K562 (cell line): ENCODE data around the gene CNGA3. TPM values are rescaled to one million over a fixed set of nuclear protein-coding genes. Genes with fewer than 3 reads are reported as not detected.

ENCODE experiments used
- ATAC-seq: fragments of 200-7000 bp; cut with Tn5 transposase; 3 replicates; pipeline ENCODE4 v1.9.1; 2020; ENCODE audit warnings: moderate library complexity
- BruUV-seq: library from RNA; stranded (reverse); fragments of 400-500 nt; replicated peaks from 2 replicates; lab custom pipeline; 2021; lab: Mats Ljungman, UMichigan
- CTCF ChIA-PET: fragments of 300-600 bp; formaldehyde crosslinking; extraction: SDS; loops from one replicate; lab custom pipeline; 2021; ENCODE audit warnings: low intra/inter-chr PET ratio; lab: Yijun Ruan, JAX
- POLR2A ChIA-PET: fragments of 300-600, 350-650 bp; sonication (Branson Sonifier 250); formaldehyde crosslinking; extraction: SDS; loops from one replicate; lab custom pipeline; 2021; ENCODE audit warnings: antibody characterized with exemption, inconsistent platforms; lab: Yijun Ruan, JAX
- DNase-seq, 4 experiments: peaks; one replicate each; pipeline versions ENCODE4 v3.0.0 to v3.0.0-alpha.2; 2011 to 2018; ENCODE audit warnings: low spot score in 3 of 4, mixed read lengths in 3 of 4; ENCODE audit errors: extremely low read depth in 1 of 4
- FAIRE-seq: peaks from 2 replicates; lab custom pipeline; 2011; peaks lifted over from hg19 to GRCh38; lab: Jason Lieb, UNC
- H2AFZ ChIP-seq: 2 replicates; pipeline ENCODE4 v1.6.0; 2011; ENCODE audit warnings: low read depth, low read length, control low read depth, inconsistent platforms
- H3K27ac ChIP-seq: fragments of 200-600 bp; 3 replicates; pipeline ENCODE4 v1.8.0; 2011; ENCODE audit warnings: low read depth, mild to moderate bottlenecking, control low read depth, inconsistent platforms, low read length, moderate library complexity, mixed read lengths; ENCODE audit errors: extremely low read depth
- H3K27me3 ChIP-seq, 2 experiments: fragments of 300-600 bp in 1 of 2; 2 replicates in 1 of 2; 3 replicates in 1 of 2; pipeline versions ENCODE4 v1.6.0 to v1.8.0; 2011; ENCODE audit warnings: inconsistent platforms in 2 of 2, low read length in 2 of 2, mild to moderate bottlenecking in 1 of 2, mixed read lengths in 1 of 2, moderate library complexity in 1 of 2; ENCODE audit not compliant: control insufficient read depth in 2 of 2, insufficient read depth in 2 of 2
- H3K36me3 ChIP-seq: fragments of 300-600 bp; 3 replicates; pipeline ENCODE4 v1.8.0; 2011; ENCODE audit warnings: mild to moderate bottlenecking, low read length, inconsistent platforms; ENCODE audit not compliant: control insufficient read depth, insufficient read depth
- H3K4me1 ChIP-seq, 2 experiments: fragments of 200-600 bp in 1 of 2; replicated peaks in 1 of 2; 2 replicates in 1 of 2; 3 replicates in 1 of 2; pipeline versions ENCODE4 v1.5.1 to v1.8.0; 2011; ENCODE audit warnings: inconsistent platforms in 2 of 2, low read length in 2 of 2, mild to moderate bottlenecking in 1 of 2, mixed read lengths in 1 of 2, moderate library complexity in 1 of 2; ENCODE audit not compliant: control insufficient read depth in 2 of 2, insufficient read depth in 2 of 2
- H3K4me2 ChIP-seq: 2 replicates; pipeline ENCODE4 v1.6.1; 2011; ENCODE audit warnings: low read length, control low read depth, inconsistent platforms, mixed read lengths; ENCODE audit not compliant: insufficient read depth
- H3K4me3 ChIP-seq: fragments of 200-600 bp; sonication (generic), shearing (Covaris generic); 2 replicates; pipeline ENCODE4 v1.5.1; 2016; ENCODE audit warnings: control low read depth, inconsistent platforms
- H3K79me2 ChIP-seq: fragments of 200-600 bp; 3 replicates; pipeline ENCODE4 v1.8.0; 2011; ENCODE audit warnings: low read length, inconsistent platforms; ENCODE audit not compliant: control insufficient read depth, insufficient read depth
- H3K9ac ChIP-seq, 2 experiments: 2 replicates each; pipeline versions ENCODE4 v1.6.0 to v1.6.1; 2011; ENCODE audit warnings: low read depth in 2 of 2, low read length in 2 of 2, control low read depth in 1 of 2, inconsistent platforms in 1 of 2, mild to moderate bottlenecking in 1 of 2, mixed read lengths in 1 of 2; ENCODE audit not compliant: insufficient read depth in 1 of 2
- H3K9me1 ChIP-seq: one replicate; pipeline ENCODE4 v1.6.0; 2011; ENCODE audit warnings: inconsistent platforms, mild to moderate bottlenecking, low read length, moderate library complexity; ENCODE audit not compliant: control insufficient read depth, insufficient read depth
- H3K9me3 ChIP-seq: replicated peaks from 2 replicates; pipeline ENCODE4 v1.5.1; 2011; ENCODE audit warnings: low read depth, low read length, inconsistent platforms; ENCODE audit not compliant: control insufficient read depth, insufficient read depth
- H4K20me1 ChIP-seq: replicated peaks from 2 replicates; pipeline ENCODE4 v1.6.1; 2011; ENCODE audit warnings: low read length, inconsistent platforms, mixed read lengths; ENCODE audit not compliant: control insufficient read depth, insufficient read depth
- ASH1L ChIP-seq: fragments of 450-650 bp; IDR thresholded peaks from 2 replicates; pipeline ENCODE4 v1.6.1; 2018; ENCODE audit warnings: borderline replicate concordance, mild to moderate bottlenecking, low read depth; ENCODE audit not compliant: partially characterized antibody
- BMI1 ChIP-seq: fragments of 150-350 bp; IDR thresholded peaks from 2 replicates; pipeline ENCODE4 v1.6.1; 2014; ENCODE audit warnings: low read length
- CREM ChIP-seq: IDR thresholded peaks from 2 replicates; pipeline ENCODE4 v1.6.1; 2014; ENCODE audit warnings: antibody characterized with exemption, low read depth
- KLF16 ChIP-seq: IDR thresholded peaks from 2 replicates; pipeline ENCODE4 v1.6.1; 2016; ENCODE audit warnings: antibody characterized with exemption
- MAZ ChIP-seq, 2 experiments: fragments of 450-650 bp in 1 of 2; sonication (generic) in 1 of 2; formaldehyde crosslinking; IDR thresholded peaks in 1 of 2; conservative IDR thresholded peaks in 1 of 2; 2 replicates each; pipeline versions ENCODE4 v1.4.0 to v1.5.0; 2020; ENCODE audit warnings: mild to moderate bottlenecking in 1 of 2, missing genetic modification reagents in 1 of 2
- NONO ChIP-seq, 2 experiments: fragments of 200-400 bp in 1 of 2; fragments of 450-650 bp in 1 of 2; formaldehyde crosslinking in 1 of 2; IDR thresholded peaks; 2 replicates each; pipeline ENCODE4 v1.6.1; 2017; ENCODE audit warnings: low read depth in 2 of 2, mild to moderate bottlenecking in 2 of 2, moderate library complexity in 2 of 2, low read length in 1 of 2
- ZNF232 ChIP-seq: sonication (generic); formaldehyde crosslinking; IDR thresholded peaks from 2 replicates; pipeline ENCODE4 v1.8.0; 2022; ENCODE audit warnings: mild to moderate bottlenecking, missing genetic modification reagents
- WGBS: fragments of 100-300 bp; shearing (Covaris generic); methylation state at CpG from one replicate; pipeline ENCODE4 v1.1.6; 2016; ENCODE audit warnings: low coverage, mixed read lengths; ENCODE audit not compliant: insufficient coverage; ENCODE audit errors: missing lambda C conversion rate; 5-methylcytosine and 5-hydroxymethylcytosine counted together
- in situ Hi-C: fragments of 300-500 bp; cut with MboI; formaldehyde crosslinking; loops from 4 replicates; pipeline ENCODE4 v1.15.0; 2018; ENCODE audit warnings: inconsistent platforms, mixed read lengths
- intact Hi-C: fragments of 100-400 bp; cut with micrococcal nuclease; formaldehyde crosslinking; loops from 2 replicates; pipeline ENCODE4 v1.14.2; 2022
- polyA plus RNA-seq, 8 experiments: library from polyadenylated mRNA; depleted of rRNA in 4 of 8; stranded (reverse) in 5 of 8; unstranded in 3 of 8; fragments of >200 nt; fragmentation: Nextera tagmentation in 2 of 8; fragmentation: Illumina TruSeq in 1 of 8; extraction: Ambion mirVana in 2 of 8; extraction: Trizol in 1 of 8; gene quantifications; 2 replicates each; pipeline versions ENCODE4 v1.2.1 to v1.2.3, GENCODE V29; 2011 to 2014; ENCODE audit warnings: inconsistent platforms in 1 of 8, missing spikeins in 1 of 8
- total RNA-seq, 7 experiments: library from RNA; depleted of rRNA in 6 of 7; stranded (reverse); fragments of >200 nt in 6 of 7; fragmentation: Illumina TruSeq in 2 of 7; extraction: Trizol in 2 of 7; gene quantifications; 2 replicates each; pipeline versions ENCODE4 v1.2.1 to v1.2.3, GENCODE V29; 2011 to 2021; ENCODE audit warnings: low replicate concordance in 1 of 7
- TF ChIP-seq, protein P1 (sequence below): fragments of 450-650 bp; IDR thresholded peaks from one replicate; pipeline ENCODE4 v1.6.1; 2018; ENCODE audit warnings: mild to moderate bottlenecking, moderate library complexity; ENCODE audit not compliant: partially characterized antibody
- TF ChIP-seq, protein P2 (sequence below): sonication (generic); formaldehyde crosslinking; IDR thresholded peaks from 2 replicates; pipeline ENCODE4 v1.8.0; 2023; ENCODE audit warnings: missing genetic modification reagents, mild to moderate bottlenecking, borderline replicate concordance
- TF ChIP-seq, protein P3 (sequence below): fragments of 250-450 bp; sonication (Bioruptor Pico); IDR thresholded peaks from 2 replicates; pipeline ENCODE4 v1.8.0; 2022; ENCODE audit warnings: moderate library complexity, mild to moderate bottlenecking, inconsistent platforms
- TF ChIP-seq, protein P4 (sequence below): fragments of 250-450 bp; sonication (Bioruptor Pico); IDR thresholded peaks from 2 replicates; pipeline ENCODE4 v1.5.0; 2020; ENCODE audit warnings: mild to moderate bottlenecking

The CNGA3 gene
- total and polyA plus RNA-seq, 9 of the 15 experiments (the other 6 are each of a cell fraction or from before 2014, with no cell fraction given): not detected

DNA sequence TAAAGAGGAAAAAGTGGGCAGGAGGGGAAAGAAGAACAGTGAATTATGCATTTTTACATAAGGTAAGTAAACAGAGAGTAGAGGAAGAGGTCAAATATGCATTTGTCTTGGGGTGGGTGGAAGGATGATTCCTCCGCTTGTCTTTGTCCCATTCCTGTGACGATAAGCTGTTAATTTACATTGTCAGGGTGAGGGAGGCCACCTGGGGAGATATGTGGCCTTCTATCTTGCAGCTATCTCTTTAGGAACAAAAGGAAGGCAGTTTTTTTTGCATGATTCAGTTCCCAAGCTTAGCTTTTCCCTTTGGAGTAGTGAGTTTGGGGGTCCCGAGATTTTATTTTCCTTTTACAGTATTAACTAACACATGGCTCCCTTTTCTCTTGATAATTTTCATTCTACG is 96.2 kb downstream of the CNGA3 start:
- BruUV-seq: no TSS peak
- in situ Hi-C loops: no loop called here
- POLR2A ChIA-PET: no interaction called here
- TF ChIP-seq, protein P1, sequence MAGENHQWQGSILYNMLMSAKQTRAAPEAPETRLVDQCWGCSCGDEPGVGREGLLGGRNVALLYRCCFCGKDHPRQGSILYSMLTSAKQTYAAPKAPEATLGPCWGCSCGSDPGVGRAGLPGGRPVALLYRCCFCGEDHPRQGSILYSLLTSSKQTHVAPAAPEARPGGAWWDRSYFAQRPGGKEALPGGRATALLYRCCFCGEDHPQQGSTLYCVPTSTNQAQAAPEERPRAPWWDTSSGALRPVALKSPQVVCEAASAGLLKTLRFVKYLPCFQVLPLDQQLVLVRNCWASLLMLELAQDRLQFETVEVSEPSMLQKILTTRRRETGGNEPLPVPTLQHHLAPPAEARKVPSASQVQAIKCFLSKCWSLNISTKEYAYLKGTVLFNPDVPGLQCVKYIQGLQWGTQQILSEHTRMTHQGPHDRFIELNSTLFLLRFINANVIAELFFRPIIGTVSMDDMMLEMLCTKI: no peak
- TF ChIP-seq NONO (IDR thresholded peaks at IDR 0.05; ENCODE audit: low read depth in 2 of 2, low read length in 1 of 2): no peak
- TF ChIP-seq ZNF232: no peak
- TF ChIP-seq, protein P2, sequence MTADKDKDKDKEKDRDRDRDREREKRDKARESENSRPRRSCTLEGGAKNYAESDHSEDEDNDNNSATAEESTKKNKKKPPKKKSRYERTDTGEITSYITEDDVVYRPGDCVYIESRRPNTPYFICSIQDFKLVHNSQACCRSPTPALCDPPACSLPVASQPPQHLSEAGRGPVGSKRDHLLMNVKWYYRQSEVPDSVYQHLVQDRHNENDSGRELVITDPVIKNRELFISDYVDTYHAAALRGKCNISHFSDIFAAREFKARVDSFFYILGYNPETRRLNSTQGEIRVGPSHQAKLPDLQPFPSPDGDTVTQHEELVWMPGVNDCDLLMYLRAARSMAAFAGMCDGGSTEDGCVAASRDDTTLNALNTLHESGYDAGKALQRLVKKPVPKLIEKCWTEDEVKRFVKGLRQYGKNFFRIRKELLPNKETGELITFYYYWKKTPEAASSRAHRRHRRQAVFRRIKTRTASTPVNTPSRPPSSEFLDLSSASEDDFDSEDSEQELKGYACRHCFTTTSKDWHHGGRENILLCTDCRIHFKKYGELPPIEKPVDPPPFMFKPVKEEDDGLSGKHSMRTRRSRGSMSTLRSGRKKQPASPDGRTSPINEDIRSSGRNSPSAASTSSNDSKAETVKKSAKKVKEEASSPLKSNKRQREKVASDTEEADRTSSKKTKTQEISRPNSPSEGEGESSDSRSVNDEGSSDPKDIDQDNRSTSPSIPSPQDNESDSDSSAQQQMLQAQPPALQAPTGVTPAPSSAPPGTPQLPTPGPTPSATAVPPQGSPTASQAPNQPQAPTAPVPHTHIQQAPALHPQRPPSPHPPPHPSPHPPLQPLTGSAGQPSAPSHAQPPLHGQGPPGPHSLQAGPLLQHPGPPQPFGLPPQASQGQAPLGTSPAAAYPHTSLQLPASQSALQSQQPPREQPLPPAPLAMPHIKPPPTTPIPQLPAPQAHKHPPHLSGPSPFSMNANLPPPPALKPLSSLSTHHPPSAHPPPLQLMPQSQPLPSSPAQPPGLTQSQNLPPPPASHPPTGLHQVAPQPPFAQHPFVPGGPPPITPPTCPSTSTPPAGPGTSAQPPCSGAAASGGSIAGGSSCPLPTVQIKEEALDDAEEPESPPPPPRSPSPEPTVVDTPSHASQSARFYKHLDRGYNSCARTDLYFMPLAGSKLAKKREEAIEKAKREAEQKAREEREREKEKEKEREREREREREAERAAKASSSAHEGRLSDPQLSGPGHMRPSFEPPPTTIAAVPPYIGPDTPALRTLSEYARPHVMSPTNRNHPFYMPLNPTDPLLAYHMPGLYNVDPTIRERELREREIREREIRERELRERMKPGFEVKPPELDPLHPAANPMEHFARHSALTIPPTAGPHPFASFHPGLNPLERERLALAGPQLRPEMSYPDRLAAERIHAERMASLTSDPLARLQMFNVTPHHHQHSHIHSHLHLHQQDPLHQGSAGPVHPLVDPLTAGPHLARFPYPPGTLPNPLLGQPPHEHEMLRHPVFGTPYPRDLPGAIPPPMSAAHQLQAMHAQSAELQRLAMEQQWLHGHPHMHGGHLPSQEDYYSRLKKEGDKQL (CRISPR knock-in tag): no peak
- TF ChIP-seq KLF16: no peak
- TF ChIP-seq CREM: no peak
- TF ChIP-seq, protein P3, sequence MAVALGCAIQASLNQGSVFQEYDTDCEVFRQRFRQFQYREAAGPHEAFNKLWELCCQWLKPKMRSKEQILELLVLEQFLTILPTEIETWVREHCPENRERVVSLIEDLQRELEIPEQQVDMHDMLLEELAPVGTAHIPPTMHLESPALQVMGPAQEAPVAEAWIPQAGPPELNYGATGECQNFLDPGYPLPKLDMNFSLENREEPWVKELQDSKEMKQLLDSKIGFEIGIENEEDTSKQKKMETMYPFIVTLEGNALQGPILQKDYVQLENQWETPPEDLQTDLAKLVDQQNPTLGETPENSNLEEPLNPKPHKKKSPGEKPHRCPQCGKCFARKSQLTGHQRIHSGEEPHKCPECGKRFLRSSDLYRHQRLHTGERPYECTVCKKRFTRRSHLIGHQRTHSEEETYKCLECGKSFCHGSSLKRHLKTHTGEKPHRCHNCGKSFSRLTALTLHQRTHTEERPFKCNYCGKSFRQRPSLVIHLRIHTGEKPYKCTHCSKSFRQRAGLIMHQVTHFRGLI: no peak
- TF ChIP-seq ASH1L: no peak
- TF ChIP-seq, protein P4, sequence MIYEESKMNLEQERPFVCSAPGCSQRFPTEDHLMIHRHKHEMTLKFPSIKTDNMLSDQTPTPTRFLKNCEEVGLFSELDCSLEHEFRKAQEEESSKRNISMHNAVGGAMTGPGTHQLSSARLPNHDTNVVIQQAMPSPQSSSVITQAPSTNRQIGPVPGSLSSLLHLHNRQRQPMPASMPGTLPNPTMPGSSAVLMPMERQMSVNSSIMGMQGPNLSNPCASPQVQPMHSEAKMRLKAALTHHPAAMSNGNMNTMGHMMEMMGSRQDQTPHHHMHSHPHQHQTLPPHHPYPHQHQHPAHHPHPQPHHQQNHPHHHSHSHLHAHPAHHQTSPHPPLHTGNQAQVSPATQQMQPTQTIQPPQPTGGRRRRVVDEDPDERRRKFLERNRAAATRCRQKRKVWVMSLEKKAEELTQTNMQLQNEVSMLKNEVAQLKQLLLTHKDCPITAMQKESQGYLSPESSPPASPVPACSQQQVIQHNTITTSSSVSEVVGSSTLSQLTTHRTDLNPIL (CRISPR knock-in tag): no peak
- no peak for TF ChIP-seq BMI1
- no peak for TF ChIP-seq MAZ (CRISPR knock-in tag; conservative IDR thresholded peaks at IDR 0.05 in 1 of 2, IDR thresholded peaks at IDR 0.05 in 1 of 2)

More for the DNA sequence above, 96.2 kb downstream of the CNGA3 start:
- H3K36me3 ChIP-seq: no peaks in the 10 kb centered on the region
- CTCF ChIA-PET: no interaction called here
- H3K4me3 ChIP-seq: no peak overlapping the region
- FAIRE-seq: no peak
- no peaks in the 10 kb centered on the region for H3K27me3 ChIP-seq
- no peak for ATAC-seq
- no peak overlapping the region for H3K4me2 ChIP-seq
- H3K4me1 ChIP-seq: peaks cover 13 to 27% of the 10 kb centered on the region in 2 experiments; a peak in 4 of 5 replicates
- no peak overlapping the region for H3K9ac ChIP-seq
- no peaks in the 10 kb centered on the region for H3K9me3 ChIP-seq
- peaks cover 12% of the 10 kb centered on the region for H4K20me1 ChIP-seq
- no peaks in the 10 kb centered on the region for H3K9me1 ChIP-seq
- H2AFZ ChIP-seq: 0 out of 2 replicates have a peak overlapping the region, but pooled peaks have one; percentile 26
- WGBS: 18% methylated on average over 4 of the region's 4 CpGs
- no peak overlapping the region for H3K27ac ChIP-seq
- H3K79me2 ChIP-seq: peaks cover 25% of the 10 kb centered on the region
- no peak for DNase-seq
- intact Hi-C loops: no loop called here
